Nucleus accumbens (tissue), 56 donors: Measurements from ENCODE around the gene MRNIP.
"Not testable (repeated sequence)": the region's sequence is repeated elsewhere in the genome, so short reads cannot be mapped to it uniquely, and the experiment has no call there.

Source experiments
- DNase-seq, 56 donors: peaks; one replicate each; lab custom pipeline; 2025; lab: John Stamatoyannopoulos, UW

Gene MRNIP

GRCh38 chr5:179854356-179854755, 4.3 kb downstream of the MRNIP start:
- no peak for DNase-seq

- DNase-seq: no peak
Measured at GRCh38 chr5:179852993-179853547, 5.5 kb downstream of the MRNIP start.

GRCh38 chr5:179841621-179842020, 17.0 kb downstream of the MRNIP start:
- no peak for DNase-seq

GRCh38 chr5:179840766-179841165, 17.9 kb downstream of the MRNIP start:
- DNase-seq: no peak

- DNase-seq: no peak
Measured at GRCh38 chr5:179840321-179840720, 18.3 kb downstream of the MRNIP start.

GRCh38 chr5:179839328-179840256, 19.0 kb downstream of the MRNIP start:
- no peak for DNase-seq

- DNase-seq: no peak
Measured at GRCh38 chr5:179837076-179838011, 21.3 kb downstream of the MRNIP start.

- DNase-seq: no peak
Measured at GRCh38 chr5:179836225-179837019, 22.2 kb downstream of the MRNIP start.

GRCh38 chr5:179834871-179835270, 23.7 kb downstream of the MRNIP start:
- not testable (repeated sequence) for DNase-seq

GRCh38 chr5:179834120-179834519, 24.5 kb downstream of the MRNIP start:
- DNase-seq: no peak

GRCh38 chr5:179833709-179834070, 24.9 kb downstream of the MRNIP start:
- DNase-seq: peak in 2 of 56 donors; percentile 22 to 53

- DNase-seq: no peak
Measured at GRCh38 chr5:179833056-179833708, 25.4 kb downstream of the MRNIP start.

GRCh38 chr5:179832039-179832745, 26.4 kb downstream of the MRNIP start:
- no peak for DNase-seq

- no peak for DNase-seq
Measured at GRCh38 chr5:179830818-179831468, 27.7 kb downstream of the MRNIP start.

- no peak for DNase-seq
Measured at GRCh38 chr5:179829732-179830435, 28.7 kb downstream of the MRNIP start.

GRCh38 chr5:179828756-179829421, 29.7 kb downstream of the MRNIP start:
- DNase-seq: no peak

- no peak for DNase-seq
Measured at GRCh38 chr5:179827680-179828079, 30.9 kb downstream of the MRNIP start.
